ENCODE results near the gene PHLDB1. TPM values are rescaled to one million over a fixed set of nuclear protein-coding genes. Genes with fewer than 3 reads are reported as not detected.
A peak's percentile ranks its signal among the peaks of the same experiment; 100 is the strongest.
"Not testable (repeated sequence)": the region's sequence is repeated elsewhere in the genome, so short reads cannot be mapped to it uniquely, and the experiment has no call there.

The PHLDB1 gene
- total RNA-seq, 1 donor from 2014 or later: 53.8 TPM

DNA sequence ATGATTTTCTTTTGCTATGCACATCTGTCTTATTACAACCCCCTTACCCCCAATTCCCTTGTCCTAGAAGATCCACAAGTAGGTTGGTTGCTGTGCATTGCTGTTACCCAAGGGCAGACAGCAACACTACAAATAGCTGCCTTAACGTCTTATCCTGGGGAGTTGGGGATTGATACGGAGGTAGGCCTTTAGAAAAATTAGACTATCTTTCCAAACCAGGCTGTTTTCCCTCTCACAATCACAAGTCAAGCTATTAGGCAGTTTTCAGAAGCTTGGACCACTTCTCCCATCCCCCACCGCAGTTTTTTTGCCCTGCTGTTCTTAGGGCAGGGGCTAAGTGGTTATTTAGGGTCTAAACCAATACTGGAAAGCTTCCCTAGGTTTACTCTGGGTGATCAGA, 2.8 kb upstream of the PHLDB1 start:
- no peak for DNase-seq (ENCODE audit: low spot score in 2 of 2)
- no peak for FAIRE-seq

- no peak for DNase-seq (ENCODE audit: low spot score in 2 of 2)
- no peak for FAIRE-seq
Measured at GRCh38 chr11:118605116-118605867, 2.1 kb upstream of the PHLDB1 start.

GRCh38 chr11:118606157-118606843, 1.1 kb upstream of the PHLDB1 start:
- FAIRE-seq (no peak), DNase-seq (ENCODE audit: low spot score in 2 of 2) (no peak)

GRCh38 chr11:118606844-118607228, 579 bp upstream of the PHLDB1 start:
- FAIRE-seq (no peak), DNase-seq (ENCODE audit: low spot score in 2 of 2) (no peak)

GRCh38 chr11:118608360-118609227, 1.2 kb downstream of the PHLDB1 start:
- DNase-seq (ENCODE audit: low spot score in 2 of 2) (peak; percentile 48 to 74), FAIRE-seq (no peak)

DNA sequence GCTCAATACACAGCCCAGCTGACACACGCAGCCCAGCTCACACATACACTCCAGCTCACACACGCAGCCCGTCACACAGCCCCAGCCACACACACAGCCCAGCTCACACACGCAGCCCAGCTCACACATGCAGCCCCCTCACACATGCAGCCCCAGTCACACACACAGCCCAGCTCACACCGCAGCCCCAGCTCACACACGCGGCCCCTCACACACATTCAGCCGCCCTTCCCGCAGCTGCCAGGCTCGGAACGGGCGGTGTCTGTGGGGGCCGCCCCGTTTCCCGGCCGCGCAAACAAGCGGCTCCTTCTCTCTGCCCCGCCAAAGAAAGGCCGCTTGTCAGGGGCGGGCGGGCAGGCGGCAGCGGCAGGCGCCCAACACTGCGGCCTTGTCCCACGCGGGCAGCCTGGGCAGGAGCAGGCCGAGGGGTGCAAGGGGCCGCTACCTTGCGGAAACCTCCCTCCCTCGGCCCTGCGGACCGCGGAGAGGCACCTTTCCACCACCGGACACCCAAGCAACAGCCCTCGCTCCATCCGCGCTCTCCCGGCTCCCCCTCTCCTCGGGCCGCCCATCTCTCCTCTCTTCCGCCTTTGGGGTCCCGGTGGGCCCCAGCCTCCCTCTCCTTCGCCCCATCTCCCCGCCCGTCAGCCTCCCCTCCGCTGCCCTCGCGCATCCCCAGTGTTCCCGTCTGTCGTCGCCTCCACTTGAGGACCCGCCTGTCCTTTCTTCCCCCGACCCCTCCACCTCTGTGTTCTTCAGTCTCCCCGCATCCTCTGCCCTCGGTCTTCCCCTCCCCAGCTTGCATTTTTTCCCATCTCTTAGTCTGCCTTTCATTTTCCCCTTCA, 2.2 kb downstream of the PHLDB1 start:
- no peak for FAIRE-seq
- DNase-seq (ENCODE audit: low spot score in 2 of 2): peak in 1 of 2 donors; percentile 65

DNA sequence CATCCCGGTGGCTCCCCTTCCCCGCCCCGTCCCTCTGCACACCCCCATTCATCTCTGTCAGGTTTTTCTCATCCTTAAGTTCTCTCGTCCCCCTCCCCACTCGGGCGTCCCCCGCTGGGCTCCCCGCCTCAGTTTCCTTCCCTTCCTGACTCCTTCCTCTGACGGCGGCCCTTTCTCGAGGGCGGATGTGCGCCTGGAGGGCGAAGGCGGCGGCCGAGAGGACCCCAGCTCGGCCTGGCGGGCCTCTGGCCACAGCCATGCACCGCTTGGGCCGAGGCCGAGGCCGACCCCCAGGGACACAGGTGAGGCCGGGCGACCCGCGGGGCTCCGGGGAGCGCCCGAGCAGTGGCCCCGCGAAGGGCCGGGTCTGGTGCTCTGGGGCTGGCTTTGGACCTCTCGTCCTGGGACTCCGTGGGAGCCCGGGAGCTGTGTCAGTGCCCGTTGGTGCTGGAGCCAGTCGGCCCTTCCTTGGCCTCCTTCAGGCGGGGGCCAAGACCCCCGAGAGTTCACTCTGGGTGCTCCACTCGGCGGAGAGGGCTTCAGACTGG, 2.9 kb downstream of the PHLDB1 start:
- no peak for FAIRE-seq
- peak in 1 of 2 donors; percentile 13 for DNase-seq (ENCODE audit: low spot score in 2 of 2)

DNA sequence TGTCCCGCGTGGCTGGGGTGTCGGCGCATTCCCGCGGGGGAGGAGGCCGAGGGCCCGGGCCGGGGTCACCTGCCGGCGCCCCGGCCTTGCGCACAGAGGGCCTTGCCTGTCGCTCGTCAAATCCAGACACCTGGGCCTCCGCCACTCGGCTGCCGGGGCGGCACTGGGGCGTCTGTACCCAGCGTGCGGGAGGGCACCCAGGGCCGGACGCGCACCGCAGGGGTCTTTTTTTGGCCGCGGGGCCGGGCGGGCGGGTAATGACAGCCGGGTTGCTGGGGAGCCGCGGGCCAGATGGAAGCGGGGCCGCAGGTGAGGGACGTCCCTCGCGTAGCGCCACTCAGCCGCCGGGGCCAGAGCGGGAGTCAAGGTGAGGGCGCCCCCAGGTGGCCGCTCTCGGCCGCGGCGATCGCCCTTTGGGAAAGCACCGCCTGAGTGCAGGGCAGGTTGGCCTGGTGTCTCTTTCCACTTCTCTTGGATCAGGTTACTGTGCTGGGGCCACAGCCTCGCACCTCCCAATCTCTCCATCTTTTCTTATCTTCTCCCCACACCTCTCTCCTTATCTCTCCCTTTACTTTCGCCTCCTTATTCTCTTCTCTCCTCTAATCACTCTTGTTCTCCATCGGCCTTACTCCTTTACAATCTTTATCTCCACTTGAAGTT, 3.5 kb downstream of the PHLDB1 start:
- FAIRE-seq (no peak), DNase-seq (ENCODE audit: low spot score in 2 of 2) (peak; percentile 53 to 56)

GRCh38 chr11:118611433-118611795, 4.0 kb downstream of the PHLDB1 start:
- not testable (repeated sequence) for DNase-seq (ENCODE audit: low spot score in 2 of 2); FAIRE-seq

GRCh38 chr11:118612378-118612777, 5.0 kb downstream of the PHLDB1 start:
- FAIRE-seq (no peak), DNase-seq (ENCODE audit: low spot score in 2 of 2) (no peak)

GRCh38 chr11:118614511-118614910, 7.1 kb downstream of the PHLDB1 start:
- FAIRE-seq (no peak), DNase-seq (ENCODE audit: low spot score in 2 of 2) (no peak)

GRCh38 chr11:118615282-118615975, 8.0 kb downstream of the PHLDB1 start:
- DNase-seq (ENCODE audit: low spot score in 2 of 2) (no peak), FAIRE-seq (no peak)

- DNase-seq (ENCODE audit: low spot score in 2 of 2) (no peak), FAIRE-seq (no peak)
Measured at GRCh38 chr11:118615976-118616371, 8.6 kb downstream of the PHLDB1 start.

DNA sequence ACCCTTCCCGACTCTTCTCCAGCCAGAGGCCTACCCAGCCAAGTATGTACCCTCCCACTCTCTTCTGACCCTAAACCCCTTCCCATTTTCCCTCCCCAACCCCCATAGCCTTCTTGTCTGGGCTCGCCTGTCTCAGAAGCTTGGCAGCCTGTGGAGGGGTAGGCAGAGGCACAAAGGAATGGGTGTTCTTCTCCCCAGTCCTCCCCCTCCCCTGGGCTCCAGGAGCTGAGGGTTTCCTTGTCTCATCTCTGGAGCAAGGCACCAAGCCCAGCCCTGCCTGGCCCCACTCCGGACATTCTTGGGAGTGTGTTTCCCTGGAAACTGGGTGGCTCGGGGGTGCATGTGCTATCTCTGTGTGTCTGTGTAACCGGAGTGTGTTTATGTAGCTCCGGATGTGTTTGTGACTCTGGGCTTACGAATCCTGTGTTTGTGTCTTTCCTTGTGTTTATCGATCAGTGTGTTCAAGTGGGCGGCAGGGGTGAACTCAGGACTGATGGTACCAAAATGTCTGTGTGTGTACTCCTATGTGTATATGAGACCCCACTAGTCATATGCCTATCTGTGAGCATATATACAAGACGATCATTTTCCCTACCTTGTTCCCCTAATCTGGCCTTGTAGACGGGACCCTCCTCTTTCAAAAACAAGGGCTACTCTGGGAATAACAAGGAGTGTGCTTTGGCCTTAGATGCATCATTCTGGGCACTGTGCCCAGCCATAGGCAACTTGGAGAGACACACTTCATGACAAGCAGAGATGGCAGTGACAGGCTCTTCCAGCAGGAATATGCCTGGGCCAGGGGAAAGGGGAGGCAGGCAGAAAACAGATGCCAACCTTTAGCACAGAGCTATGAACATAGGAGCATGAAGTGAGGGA, 10.9 kb downstream of the PHLDB1 start:
- DNase-seq (ENCODE audit: low spot score in 2 of 2) (no peak), FAIRE-seq (no peak)

- no peak for DNase-seq (ENCODE audit: low spot score in 2 of 2)
- FAIRE-seq: no peak
Measured at GRCh38 chr11:118618991-118619375, 11.6 kb downstream of the PHLDB1 start.

GRCh38 chr11:118619444-118620197, 12.2 kb downstream of the PHLDB1 start:
- DNase-seq (ENCODE audit: low spot score in 2 of 2) (no peak), FAIRE-seq (no peak)

- DNase-seq (ENCODE audit: low spot score in 2 of 2) (no peak), FAIRE-seq (no peak)
Measured at GRCh38 chr11:118620529-118621070, 13.2 kb downstream of the PHLDB1 start.

All from frontal cortex (tissue), 4 donors.